Stimulated activated effector memory CD8-positive, alpha-beta T cell treated with anti-CD3 and anti-CD28 coated beads, Interleukin-12 subunit alpha, Interleukin-12 subunit beta, amount 100 ng/mL, for 72 hours (primary cell): ENCODE measurements around the gene CDKN2B-AS1.

ENCODE experiments used
- ATAC-seq: fragments of 150-1000 bp; cut with Tn5 transposase; 2 replicates; pipeline ENCODE4 v1.10.0; 2021
- DNase-seq, 2 donors: peaks; one replicate each; pipeline ENCODE4 v3.0.0; 2021 to 2022; ENCODE audit warnings: low spot score in 2 of 2
- H3K27ac Mint-ChIP-seq: one replicate; pipeline ENCODE4 v1.8.0; 2022; ENCODE audit warnings: mild to moderate bottlenecking, mixed read lengths
- H3K36me3 Mint-ChIP-seq: one replicate; pipeline ENCODE4 v1.8.0; 2022; ENCODE audit warnings: mild to moderate bottlenecking, mixed read lengths
- H3K4me1 Mint-ChIP-seq: one replicate; pipeline ENCODE4 v1.8.0; 2022; ENCODE audit warnings: mixed read lengths
- H3K4me3 Mint-ChIP-seq: one replicate; pipeline ENCODE4 v1.8.0; 2022; ENCODE audit warnings: mild to moderate bottlenecking, mixed read lengths
- H3K9me3 Mint-ChIP-seq: one replicate; pipeline ENCODE4 v1.8.0; 2022; ENCODE audit warnings: mixed read lengths

The CDKN2B-AS1 gene

DNA sequence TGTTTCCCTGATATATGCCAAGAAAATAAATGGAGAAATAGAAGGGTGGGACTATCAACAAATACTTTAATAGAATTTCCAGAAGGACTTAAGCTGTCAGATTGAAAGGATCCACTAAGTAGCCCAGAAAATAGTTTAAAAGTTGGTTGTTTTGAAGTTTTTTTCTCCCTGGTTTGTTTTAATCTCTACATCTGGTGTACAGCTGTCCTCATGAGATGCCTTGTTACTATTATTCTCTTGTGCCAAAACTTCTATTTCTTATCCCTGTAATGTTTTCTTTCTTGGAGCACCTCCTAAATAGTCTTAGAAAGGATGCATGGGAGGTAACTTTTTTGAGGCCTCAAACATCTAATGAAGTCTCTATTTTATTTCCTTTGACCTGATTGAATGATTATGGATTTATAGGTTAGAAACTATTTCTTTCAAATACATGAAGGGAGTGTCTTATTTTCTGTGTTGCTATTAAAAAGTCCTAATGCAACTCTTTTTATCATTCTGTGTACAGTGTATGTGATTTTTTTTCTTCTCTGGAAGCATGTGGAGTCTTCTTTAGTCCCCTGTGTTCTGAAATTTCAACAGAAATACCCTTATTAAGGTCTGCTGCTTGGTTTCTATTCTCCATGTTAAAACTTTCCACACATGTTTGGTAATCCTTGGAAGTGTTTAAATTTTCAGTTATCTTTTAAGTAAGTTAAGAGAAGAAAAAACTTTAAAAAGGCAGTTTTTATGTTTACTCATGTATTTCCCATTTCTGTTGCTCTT lies 154.5 kb downstream of the CDKN2B-AS1 start:
- Mint-ChIP-seq H3K9me3 (no peaks in the 10 kb centered on the region), H3K4me1 (peaks cover 22% of the 10 kb centered on the region), H3K36me3 (no peaks in the 10 kb centered on the region), H3K4me3 (no peak overlapping the region), H3K27ac (no peak overlapping the region)
- ATAC-seq = no peak
- no peak for DNase-seq

DNA sequence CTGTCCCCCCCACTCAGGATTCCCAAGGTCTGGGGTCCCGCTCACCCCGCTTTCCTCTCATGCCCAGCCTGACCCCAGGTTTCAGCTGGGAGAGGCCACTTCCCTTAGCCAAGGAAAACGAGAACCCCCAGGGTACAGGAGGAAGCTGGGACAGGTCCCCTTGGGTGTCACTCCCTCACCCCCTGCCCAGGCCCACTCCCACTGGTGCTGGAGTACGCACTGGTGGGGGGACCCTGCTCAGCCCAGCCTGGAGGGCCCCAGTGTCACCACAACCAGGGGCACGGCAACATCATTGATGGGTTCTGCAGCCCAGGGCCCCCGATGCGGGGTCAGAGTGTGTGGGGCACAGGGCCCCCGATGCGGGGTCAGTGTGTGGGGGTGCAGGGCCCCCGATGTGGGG lies 159.5 kb downstream of the CDKN2B-AS1 start:
- H3K4me3 Mint-ChIP-seq = no peak overlapping the region
- no peaks in the 10 kb centered on the region for H3K9me3 Mint-ChIP-seq
- no peaks in the 10 kb centered on the region for H3K4me1 Mint-ChIP-seq
- H3K27ac Mint-ChIP-seq = no peak overlapping the region
- DNase-seq = no peak
- H3K36me3 Mint-ChIP-seq = no peaks in the 10 kb centered on the region
- ATAC-seq = no peak

DNA sequence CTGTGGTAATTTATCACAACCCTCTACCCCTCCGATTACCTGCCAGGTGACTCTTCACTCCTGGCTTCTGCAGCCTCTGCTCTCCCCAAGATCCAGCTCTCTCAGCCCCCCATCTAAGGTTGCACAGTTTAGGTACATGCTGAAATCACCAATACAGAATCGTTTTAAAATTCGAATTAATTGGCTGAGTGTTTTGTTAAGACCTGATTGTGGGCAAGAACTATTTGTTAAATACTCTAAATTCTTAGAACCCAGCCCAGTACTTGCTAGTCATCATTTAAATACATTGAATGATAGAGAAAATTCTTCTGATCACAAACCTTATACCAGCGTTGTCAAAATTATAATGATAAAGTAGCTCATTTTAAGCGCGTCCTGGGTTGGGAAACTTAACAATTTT lies 162.0 kb downstream of the CDKN2B-AS1 start:
- DNase-seq (no peak), ATAC-seq (no peak)
- Mint-ChIP-seq H3K27ac (no peak overlapping the region), H3K4me1 (no peaks in the 10 kb centered on the region), H3K9me3 (no peaks in the 10 kb centered on the region), H3K36me3 (no peaks in the 10 kb centered on the region), H3K4me3 (no peak overlapping the region)

DNA sequence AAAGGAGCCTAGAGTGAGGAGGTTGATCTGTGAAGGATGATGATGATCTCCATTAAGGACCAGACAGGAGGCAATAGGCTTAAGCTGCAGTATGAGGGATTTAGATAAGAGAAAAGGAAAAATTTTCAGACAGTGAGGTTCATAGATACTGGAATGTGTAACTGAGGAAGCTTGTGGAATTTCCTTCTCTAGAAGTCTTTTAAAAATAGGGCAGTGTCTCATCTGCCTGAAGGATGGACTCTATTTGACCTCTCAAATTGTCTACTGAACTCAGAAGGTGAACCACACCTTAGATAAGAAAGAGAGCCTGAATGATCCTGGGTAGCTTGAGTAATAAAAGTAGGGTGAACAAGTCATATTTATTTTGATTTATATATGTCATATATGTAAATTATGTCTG lies 162.7 kb downstream of the CDKN2B-AS1 start:
- Mint-ChIP-seq H3K36me3 (no peaks in the 10 kb centered on the region), H3K4me3 (no peak overlapping the region), H3K4me1 (no peaks in the 10 kb centered on the region), H3K27ac (no peak overlapping the region), H3K9me3 (no peaks in the 10 kb centered on the region)
- ATAC-seq (no peak), DNase-seq (no peak)

DNA sequence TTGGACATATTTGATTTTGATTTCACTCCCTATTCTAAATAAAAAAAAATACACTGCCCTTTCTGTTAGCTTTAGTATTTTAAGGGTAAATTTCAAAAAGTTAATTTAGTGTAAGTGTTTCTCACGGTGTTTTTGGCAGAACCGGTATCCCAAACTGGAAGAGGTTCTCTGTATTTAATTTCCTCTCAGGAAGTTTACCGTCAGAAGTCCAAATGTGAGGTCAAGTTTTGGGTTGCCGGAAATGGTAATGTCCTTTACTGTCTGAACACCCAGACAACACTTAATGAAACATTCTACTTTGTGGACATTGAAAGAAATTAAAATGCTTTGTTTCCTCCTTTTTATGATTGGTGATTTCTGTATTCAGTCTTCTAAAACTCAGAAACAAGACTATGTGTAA lies 163.2 kb downstream of the CDKN2B-AS1 start:
- no peak for DNase-seq
- H3K36me3 Mint-ChIP-seq = no peaks in the 10 kb centered on the region
- no peak overlapping the region for H3K27ac Mint-ChIP-seq
- H3K9me3 Mint-ChIP-seq = no peaks in the 10 kb centered on the region
- no peaks in the 10 kb centered on the region for H3K4me1 Mint-ChIP-seq
- H3K4me3 Mint-ChIP-seq = no peak overlapping the region
- ATAC-seq = no peak

DNA sequence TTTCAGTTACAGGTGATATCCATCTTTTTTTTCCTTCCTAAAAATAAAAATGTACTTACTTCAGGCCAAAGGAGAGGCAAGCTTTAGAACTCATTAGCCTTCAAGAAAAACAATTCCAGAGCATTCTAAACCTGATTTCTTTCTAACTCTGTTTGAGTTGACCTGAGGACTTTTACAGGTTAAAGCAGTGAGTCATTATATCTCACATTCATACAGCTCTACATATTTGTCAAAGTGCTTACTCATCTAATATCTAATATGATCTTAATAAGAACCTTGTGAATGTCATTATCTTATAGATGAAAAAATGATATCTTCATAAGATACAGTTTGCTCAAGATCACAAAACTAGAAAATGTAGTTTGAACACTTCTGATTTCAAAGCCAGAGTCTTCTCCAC lies 163.7 kb downstream of the CDKN2B-AS1 start:
- no peaks in the 10 kb centered on the region for H3K9me3 Mint-ChIP-seq
- H3K27ac Mint-ChIP-seq = no peak overlapping the region
- no peak for DNase-seq
- H3K4me1 Mint-ChIP-seq = no peaks in the 10 kb centered on the region
- H3K4me3 Mint-ChIP-seq = no peak overlapping the region
- H3K36me3 Mint-ChIP-seq = no peaks in the 10 kb centered on the region
- ATAC-seq = no peak

DNA sequence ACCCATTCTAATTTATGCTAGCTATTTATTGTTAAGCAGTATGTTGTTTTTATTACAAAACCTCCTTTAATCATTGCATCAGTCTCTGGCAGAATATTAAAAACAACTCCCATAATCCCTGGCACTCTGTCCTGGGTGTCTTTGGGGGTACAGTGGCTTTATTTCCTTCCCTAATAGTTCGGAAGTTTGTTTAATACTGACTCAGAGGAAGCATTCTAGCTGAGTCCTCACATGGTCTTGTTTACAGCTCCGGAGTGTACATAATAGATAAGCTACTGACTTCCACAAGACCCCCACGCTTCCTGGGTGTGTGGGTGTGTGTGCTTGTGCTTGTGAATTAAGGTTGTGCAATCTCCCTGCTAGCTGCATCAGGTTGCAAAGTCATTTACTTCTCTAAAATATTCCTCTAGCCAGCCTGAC lies 164.3 kb downstream of the CDKN2B-AS1 start:
- no peaks in the 10 kb centered on the region for H3K36me3 Mint-ChIP-seq
- H3K4me1 Mint-ChIP-seq = no peaks in the 10 kb centered on the region
- ATAC-seq (no peak), DNase-seq (no peak)
- H3K4me3 Mint-ChIP-seq = no peak overlapping the region
- H3K9me3 Mint-ChIP-seq = no peaks in the 10 kb centered on the region
- H3K27ac Mint-ChIP-seq = no peak overlapping the region

DNA sequence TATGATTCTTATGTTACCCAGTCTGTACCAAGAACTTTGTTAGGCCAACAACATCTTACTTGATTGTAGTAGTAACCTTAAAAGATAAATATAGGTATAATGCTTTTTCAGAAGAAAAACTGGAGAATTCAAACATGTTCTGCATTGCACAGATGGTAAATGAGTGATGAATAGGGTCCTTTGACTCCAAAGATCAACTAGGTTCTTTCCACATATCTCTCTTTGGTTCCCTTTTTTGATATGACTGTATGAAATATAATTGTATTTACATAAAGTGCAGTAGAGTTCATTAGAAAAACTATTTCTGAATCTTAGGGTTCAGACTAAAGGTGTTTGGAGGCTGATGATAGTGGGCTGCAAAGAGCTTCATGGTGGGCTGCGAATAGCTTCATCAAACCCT lies 165.0 kb downstream of the CDKN2B-AS1 start:
- Mint-ChIP-seq H3K27ac (no peak overlapping the region), H3K36me3 (no peaks in the 10 kb centered on the region), H3K4me1 (no peaks in the 10 kb centered on the region), H3K4me3 (no peak overlapping the region), H3K9me3 (no peaks in the 10 kb centered on the region)
- ATAC-seq = no peak
- DNase-seq = no peak

DNA sequence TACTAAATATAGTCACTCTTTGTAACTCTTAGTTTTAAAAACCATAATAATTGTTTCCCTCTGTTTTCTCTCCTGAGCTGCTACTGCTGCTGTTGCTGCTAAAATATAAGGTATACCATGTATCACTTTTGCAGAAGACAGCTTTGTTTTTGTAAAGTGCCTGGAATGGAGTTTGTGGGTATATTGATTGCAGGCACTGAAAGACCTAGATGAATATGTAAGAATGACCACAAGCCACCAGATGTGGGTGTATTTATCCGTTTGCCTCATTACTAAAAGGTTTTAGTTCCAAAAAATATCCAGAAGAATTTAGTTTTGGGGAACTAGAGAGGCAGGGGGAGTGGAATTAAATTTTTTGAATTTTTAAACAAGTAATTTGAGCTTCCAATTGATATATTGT lies 165.6 kb downstream of the CDKN2B-AS1 start:
- DNase-seq = no peak
- Mint-ChIP-seq H3K4me1 (no peaks in the 10 kb centered on the region), H3K9me3 (no peaks in the 10 kb centered on the region), H3K27ac (no peak overlapping the region), H3K4me3 (no peak overlapping the region), H3K36me3 (no peaks in the 10 kb centered on the region)
- peak; percentile 44 for ATAC-seq

DNA sequence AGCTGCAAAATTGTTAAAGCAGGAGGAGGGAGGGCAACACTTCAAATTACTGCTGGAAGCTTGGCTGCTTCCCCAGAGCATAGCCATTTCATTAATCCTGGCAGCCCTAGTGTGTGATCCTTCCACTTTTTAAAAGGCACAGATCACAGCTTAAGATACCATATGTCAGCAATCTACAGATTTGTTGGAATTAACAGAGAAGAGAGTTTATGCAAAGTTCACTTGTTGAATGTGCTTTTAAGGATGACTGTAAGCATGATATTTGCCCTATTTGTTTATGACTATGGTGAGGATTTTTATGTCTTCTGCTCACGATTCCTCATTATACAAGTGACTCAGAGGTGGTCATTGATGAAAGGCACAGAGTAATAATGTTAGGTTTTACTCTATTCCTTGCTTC lies 170.6 kb downstream of the CDKN2B-AS1 start:
- Mint-ChIP-seq H3K9me3 (no peaks in the 10 kb centered on the region), H3K27ac (no peak overlapping the region), H3K4me3 (no peak overlapping the region), H3K4me1 (no peaks in the 10 kb centered on the region), H3K36me3 (no peaks in the 10 kb centered on the region)
- no peak for ATAC-seq
- no peak for DNase-seq

DNA sequence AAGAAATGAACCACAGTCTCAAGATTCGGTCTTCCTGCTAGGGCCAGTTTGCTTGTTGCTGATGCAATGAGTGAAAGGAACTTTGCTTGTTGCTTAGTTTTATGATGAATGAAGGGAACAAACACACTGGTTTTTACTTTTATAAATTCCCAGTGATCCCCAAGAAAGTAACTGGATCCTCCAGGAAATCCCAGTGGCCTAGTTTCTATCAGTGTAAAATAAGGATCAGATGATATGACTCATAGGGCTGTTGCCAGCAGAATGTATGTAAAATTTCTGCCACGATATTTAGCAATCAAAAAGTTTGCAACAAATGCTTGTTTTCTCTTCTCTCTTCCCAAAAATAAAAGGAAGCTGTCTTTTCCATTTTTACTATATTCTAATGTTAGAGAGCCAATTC lies 174.7 kb downstream of the CDKN2B-AS1 start:
- no peaks in the 10 kb centered on the region for H3K36me3 Mint-ChIP-seq
- no peaks in the 10 kb centered on the region for H3K4me1 Mint-ChIP-seq
- no peak overlapping the region for H3K27ac Mint-ChIP-seq
- H3K9me3 Mint-ChIP-seq = no peaks in the 10 kb centered on the region
- no peak overlapping the region for H3K4me3 Mint-ChIP-seq
- no peak for DNase-seq
- no peak for ATAC-seq

DNA sequence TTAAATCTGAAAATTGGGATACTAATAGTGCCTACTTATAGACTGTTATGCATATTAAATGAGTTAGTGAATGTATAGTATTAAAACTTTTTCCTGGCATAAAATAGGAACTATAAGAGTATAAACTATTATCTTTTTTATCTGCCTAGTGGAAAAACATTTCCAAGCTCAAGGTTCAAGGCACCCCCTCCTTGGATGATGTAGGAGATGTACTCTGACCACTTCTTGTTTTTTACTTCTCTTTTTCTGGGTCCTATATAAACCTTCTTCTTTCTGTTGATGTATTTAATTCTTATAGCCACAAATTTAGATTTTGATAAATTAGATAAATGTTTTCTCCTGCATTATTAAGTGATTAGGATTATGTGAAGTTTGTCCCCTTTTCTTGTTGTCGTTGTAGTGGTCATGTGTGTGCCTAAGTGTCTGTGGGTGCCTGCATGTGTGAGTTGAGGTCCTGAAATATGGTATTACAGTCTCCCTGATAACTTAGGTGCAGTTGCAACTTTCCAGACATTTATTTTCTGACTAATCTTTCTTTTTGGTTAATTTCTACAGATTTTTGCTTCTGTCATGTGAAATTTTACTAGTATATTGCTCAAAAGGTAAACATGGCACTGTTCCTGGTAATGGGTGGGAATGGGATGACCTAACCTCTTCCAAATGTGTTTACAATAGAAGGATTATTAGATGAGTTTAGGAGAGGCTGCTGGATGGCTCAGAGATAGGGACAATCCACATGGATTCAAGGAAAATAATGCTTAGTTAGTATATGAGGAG lies 175.3 kb downstream of the CDKN2B-AS1 start:
- ATAC-seq = no peak
- no peak overlapping the region for H3K27ac Mint-ChIP-seq
- H3K4me3 Mint-ChIP-seq = no peak overlapping the region
- H3K36me3 Mint-ChIP-seq = no peaks in the 10 kb centered on the region
- H3K9me3 Mint-ChIP-seq = no peaks in the 10 kb centered on the region
- no peak for DNase-seq
- no peaks in the 10 kb centered on the region for H3K4me1 Mint-ChIP-seq
